Activated naive CD4-positive, alpha-beta T cell treated with anti-CD3 and anti-CD28 coated beads, Interleukin-2, amount 50 U/mL, for 72 hours (primary cell): ENCODE results near the gene PTPRE. TPM values are rescaled to one million over a fixed set of nuclear protein-coding genes. Genes with fewer than 3 reads are reported as not detected.
"Not testable (repeated sequence)": the region's sequence is repeated elsewhere in the genome, so short reads cannot be mapped to it uniquely, and the experiment has no call there.

ENCODE experiments used
- ATAC-seq, 2 donors: fragments of 150-1000 bp; cut with Tn5 transposase; 2 replicates each; pipeline ENCODE4 v1.10.0; 2021; ENCODE audit warnings: mild to moderate bottlenecking in 2 of 2, moderate library complexity in 2 of 2
- DNase-seq, 2 donors: peaks; one replicate each; pipeline ENCODE4 v3.0.0; 2021 to 2022; ENCODE audit warnings: low spot score in 2 of 2
- H3K27ac Mint-ChIP-seq, 2 donors: one replicate each; pipeline ENCODE4 v1.8.0; 2022; ENCODE audit warnings: mild to moderate bottlenecking in 2 of 2, mixed read lengths in 2 of 2
- H3K36me3 Mint-ChIP-seq, 2 donors: one replicate each; pipeline ENCODE4 v1.8.0; 2022; ENCODE audit warnings: mixed read lengths in 2 of 2
- H3K9me3 Mint-ChIP-seq, 2 donors: one replicate each; pipeline ENCODE4 v1.8.0; 2022; ENCODE audit warnings: mixed read lengths in 2 of 2
- total RNA-seq, 2 donors: library from RNA; stranded (reverse); gene quantifications; one replicate each; pipeline ENCODE4 v1.2.3, GENCODE V29; 2022

PTPRE gene
- total RNA-seq, 2 donors from 2014 or later = 28.4 to 55.5 TPM

DNA sequence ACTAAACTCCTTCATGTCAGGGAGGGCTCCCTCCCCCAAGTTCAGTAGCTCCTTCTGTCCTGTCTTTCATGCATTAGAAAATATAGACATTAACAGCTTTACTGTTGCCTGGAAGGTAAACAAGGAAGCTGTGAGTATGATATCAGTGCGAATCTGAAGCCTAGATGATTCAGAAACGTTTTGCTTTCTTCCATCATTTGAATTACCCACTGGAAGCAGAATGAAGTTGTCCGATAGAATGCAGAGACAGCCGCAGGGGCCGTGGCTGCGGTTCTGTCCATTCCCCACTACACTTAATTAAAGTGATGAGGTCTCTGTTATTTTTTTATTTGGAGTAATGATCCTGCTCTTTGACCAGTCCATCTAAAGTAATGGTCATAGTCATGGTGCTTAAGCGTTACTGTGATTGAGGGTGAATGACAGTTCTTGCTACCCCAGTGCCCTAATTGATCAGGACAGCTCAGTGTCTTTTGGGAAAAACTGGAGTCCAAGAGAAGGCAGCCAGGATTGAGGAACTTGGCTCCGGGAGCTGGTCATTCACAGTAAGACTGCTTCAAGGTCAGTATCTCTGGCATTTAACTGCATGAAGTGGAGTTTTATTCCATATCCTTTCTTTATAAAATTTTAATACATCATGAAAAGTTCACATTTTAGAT, 69.9 kb downstream of the PTPRE start:
- H3K27ac Mint-ChIP-seq = no peak overlapping the region
- DNase-seq (no peak), ATAC-seq (no peak)
- peaks cover 0 to 5% of the 10 kb centered on the region in 2 donors for H3K9me3 Mint-ChIP-seq
- peaks cover 0 to 15% of the 10 kb centered on the region in 2 donors for H3K36me3 Mint-ChIP-seq

DNA sequence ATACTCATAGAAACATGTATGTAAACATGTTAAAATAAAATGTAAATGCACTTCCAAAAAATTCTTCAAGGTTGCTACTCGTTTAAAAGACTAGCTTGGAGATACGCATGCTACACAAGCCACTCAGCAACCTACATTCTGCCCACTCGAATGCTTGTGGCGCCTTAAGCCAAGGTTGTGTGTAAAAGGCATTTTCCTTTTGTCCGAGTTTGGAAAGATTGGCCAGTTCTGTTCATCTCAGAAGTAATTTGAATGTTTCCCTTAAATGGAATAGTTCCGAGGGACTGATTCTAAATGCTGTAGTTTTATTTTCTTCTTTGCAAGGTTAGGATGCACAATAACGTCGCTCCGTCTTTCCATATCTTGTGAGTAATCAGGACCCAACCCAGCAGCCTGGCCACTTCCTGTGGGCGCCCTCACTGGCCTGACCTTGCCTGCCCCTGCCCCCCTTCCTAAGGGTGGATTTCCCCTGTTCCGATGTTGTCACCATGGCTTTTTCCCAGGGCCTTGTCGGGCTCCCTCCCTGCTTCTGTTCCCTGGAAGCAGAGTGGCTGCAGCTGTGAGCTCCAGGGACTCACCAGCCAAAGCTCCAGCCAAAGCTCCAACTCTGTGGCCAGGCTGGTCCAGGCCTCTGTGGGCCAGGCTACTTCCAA, 70.6 kb downstream of the PTPRE start:
- ATAC-seq (peak in 1 of 2 donors; percentile 74), DNase-seq (no peak)
- Mint-ChIP-seq H3K9me3 (peaks cover 0 to 5% of the 10 kb centered on the region in 2 donors), H3K36me3 (peaks cover 0 to 15% of the 10 kb centered on the region in 2 donors), H3K27ac (no peak overlapping the region)

DNA sequence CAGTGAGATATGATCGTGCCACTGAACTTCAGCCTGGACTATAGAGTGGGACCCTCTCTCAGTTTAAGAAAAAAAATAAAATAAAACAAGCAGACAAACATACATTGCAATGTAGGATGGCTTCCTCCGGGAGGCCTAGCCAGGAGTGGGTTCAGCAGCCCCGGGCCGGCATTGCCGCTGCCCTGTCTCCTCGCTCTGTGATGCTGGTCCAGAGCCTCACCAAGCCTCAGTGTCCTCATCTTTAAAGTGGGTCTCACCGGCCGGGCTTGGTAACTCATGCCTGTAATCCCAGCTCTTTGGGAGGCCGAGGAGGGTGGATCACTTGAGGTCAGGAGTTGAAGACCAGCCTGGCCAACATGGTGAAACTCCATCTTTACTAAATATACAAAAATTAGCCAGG, 71.6 kb downstream of the PTPRE start:
- peaks cover 0 to 15% of the 10 kb centered on the region in 2 donors for H3K36me3 Mint-ChIP-seq
- ATAC-seq (no peak), DNase-seq (no peak)
- H3K27ac Mint-ChIP-seq = no peak overlapping the region
- peaks cover 0 to 5% of the 10 kb centered on the region in 2 donors for H3K9me3 Mint-ChIP-seq

DNA sequence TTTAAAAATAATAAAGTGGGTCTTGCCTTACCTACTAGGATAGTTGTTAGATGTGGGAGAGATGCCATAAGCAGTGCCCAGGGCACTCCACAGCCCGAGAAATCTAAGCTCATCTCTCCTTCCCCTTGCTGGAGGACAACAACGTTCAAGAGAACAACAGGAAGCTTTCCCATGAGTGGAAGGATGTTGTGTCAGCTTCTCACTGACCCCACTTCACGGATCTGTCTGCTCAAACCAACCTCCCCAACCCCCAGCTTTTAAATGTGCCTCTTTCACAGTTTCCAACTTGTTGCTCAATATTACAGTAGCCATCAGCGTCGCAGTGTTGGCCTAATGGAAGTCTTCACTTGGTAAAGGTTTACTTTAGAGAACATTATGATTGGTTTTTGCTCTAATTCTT, 72.1 kb downstream of the PTPRE start:
- H3K9me3 Mint-ChIP-seq = peaks cover 0 to 5% of the 10 kb centered on the region in 2 donors
- ATAC-seq = no peak
- no peak for DNase-seq
- H3K27ac Mint-ChIP-seq = no peak overlapping the region
- H3K36me3 Mint-ChIP-seq = peaks cover 0 to 15% of the 10 kb centered on the region in 2 donors

DNA sequence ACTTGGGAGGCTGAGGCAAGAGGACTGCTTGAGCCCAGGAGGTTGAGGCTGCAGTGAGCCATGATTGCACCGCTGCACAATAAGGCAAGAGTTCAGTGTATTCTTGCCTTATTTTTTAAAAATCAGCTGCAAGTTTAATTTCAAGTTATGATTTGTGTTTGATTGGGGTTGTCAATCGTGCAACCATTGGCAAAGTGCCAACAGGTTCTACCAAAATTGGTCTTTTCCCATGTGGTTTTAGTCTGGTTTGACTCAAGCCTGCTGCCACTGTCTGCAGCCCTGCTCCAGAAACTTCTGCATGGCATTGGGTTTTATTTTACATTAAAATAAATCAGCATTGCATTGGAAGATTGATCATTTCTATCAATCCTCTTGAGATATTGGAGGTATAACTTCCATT, 72.7 kb downstream of the PTPRE start:
- peaks cover 0 to 6% of the 10 kb centered on the region in 2 donors for H3K9me3 Mint-ChIP-seq
- ATAC-seq (no peak), DNase-seq (no peak)
- peaks cover under 1 to 19% of the 10 kb centered on the region in 2 donors for H3K36me3 Mint-ChIP-seq
- H3K27ac Mint-ChIP-seq = no peak overlapping the region

DNA sequence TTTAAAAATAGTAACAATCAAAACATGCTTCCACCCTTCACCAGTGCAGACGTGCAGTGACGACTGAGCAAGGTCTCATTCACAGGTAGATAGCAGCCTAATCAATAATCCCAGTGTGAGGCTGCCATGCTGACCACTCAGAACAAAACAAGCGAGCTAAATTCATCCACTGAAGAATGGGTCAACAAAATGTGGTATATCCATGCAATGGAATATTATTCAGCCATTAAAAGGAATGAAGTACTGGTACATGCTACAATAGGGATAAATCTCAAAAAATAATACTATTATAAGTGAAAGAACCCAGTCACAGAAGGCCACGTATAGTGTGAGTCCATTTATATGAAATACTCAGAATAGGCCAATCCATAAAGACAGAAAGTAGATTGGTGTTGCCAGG, 74.0 kb downstream of the PTPRE start:
- no peak for ATAC-seq
- H3K36me3 Mint-ChIP-seq = peaks cover 4 to 23% of the 10 kb centered on the region in 2 donors
- H3K27ac Mint-ChIP-seq = no peak overlapping the region

DNA sequence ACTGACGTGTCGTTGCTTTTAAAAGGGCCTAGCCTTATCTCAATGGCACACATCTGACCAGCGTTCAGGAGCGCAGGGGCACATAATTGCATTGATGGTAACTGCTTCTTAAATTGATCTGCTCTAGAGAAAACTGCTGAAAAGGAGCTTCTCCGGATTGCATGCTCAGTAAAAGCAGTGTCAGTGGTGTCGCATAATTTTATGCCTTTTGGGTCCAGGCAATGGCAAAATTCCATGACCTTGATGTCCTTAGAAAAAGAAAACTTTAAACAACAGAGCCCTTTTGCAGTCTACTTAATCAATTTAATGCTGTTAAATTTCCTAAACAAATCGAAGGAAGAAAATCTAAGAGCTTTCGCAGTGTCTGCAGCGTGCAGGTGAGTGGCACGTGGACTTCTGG, 75.7 kb downstream of the PTPRE start:
- ATAC-seq (no peak), DNase-seq (no peak)
- Mint-ChIP-seq H3K9me3 (peaks cover 0 to 9% of the 10 kb centered on the region in 2 donors), H3K36me3 (peaks cover 4 to 23% of the 10 kb centered on the region in 2 donors), H3K27ac (no peak overlapping the region)

More for the DNA sequence above, 74.0 kb downstream of the PTPRE start:
- no peak for DNase-seq
- peaks cover 0 to 9% of the 10 kb centered on the region in 2 donors for H3K9me3 Mint-ChIP-seq

DNA sequence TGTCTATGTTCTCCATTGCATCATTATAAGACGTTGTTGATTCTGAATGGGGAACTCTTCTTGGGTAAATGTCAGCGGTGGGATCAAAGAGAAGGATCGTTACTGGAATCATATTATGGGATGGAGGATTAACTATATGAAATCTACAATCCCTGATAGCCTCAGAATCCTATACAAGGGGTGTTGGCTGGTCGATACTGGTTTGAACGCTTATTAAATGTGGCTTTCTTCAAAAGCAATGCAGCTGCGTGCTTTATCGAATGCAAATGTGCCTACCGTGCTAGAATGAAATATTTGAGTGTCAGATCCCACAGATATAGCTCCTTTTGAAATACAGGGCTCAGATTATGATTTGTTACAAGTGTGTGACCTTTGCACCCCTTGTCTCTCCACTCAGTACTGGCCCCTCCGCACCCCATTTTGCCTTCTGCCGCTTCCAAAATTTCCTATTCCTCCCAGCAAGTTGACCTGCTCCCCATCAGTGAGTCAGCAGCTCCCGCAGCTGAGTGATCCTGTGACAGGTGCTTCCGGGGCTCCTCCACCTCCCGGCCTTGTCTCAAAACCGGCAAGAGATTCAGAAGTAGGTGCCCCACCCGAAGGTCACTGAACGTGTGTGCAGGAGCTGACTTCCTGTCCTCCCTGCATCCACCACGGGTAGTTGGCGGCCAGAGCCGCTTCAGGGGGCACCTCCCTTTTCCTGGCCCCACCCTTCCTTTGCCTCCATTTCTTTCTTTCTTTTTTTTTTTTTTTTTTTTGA, 76.6 kb downstream of the PTPRE start:
- no peak overlapping the region for H3K27ac Mint-ChIP-seq
- H3K9me3 Mint-ChIP-seq = peaks cover 0 to 9% of the 10 kb centered on the region in 2 donors
- no peak for ATAC-seq
- DNase-seq = no peak
- peaks cover 4 to 23% of the 10 kb centered on the region in 2 donors for H3K36me3 Mint-ChIP-seq

DNA sequence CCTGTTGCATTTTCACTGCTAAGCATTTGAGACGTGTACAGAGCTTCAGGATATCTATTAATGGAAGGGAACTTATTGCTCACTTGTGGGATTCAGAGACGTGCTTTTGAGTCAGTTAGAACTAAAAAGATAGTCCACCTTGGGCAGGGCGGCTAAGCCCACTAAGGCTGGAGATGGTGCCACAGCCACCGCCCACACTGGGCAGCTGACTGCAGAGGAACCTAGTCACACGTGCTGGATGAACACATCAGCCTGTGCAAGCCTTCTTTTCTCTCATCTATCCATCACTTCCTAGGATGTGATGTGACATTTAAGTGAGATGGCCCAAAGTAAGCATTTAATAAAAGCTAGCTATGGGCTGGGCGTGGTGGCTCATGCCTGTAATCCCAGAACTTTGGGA, 78.0 kb downstream of the PTPRE start:
- ATAC-seq (no peak), DNase-seq (no peak)
- Mint-ChIP-seq H3K9me3 (peaks cover 0 to 6% of the 10 kb centered on the region in 2 donors), H3K36me3 (peaks cover 4 to 20% of the 10 kb centered on the region in 2 donors), H3K27ac (no peak overlapping the region)

DNA sequence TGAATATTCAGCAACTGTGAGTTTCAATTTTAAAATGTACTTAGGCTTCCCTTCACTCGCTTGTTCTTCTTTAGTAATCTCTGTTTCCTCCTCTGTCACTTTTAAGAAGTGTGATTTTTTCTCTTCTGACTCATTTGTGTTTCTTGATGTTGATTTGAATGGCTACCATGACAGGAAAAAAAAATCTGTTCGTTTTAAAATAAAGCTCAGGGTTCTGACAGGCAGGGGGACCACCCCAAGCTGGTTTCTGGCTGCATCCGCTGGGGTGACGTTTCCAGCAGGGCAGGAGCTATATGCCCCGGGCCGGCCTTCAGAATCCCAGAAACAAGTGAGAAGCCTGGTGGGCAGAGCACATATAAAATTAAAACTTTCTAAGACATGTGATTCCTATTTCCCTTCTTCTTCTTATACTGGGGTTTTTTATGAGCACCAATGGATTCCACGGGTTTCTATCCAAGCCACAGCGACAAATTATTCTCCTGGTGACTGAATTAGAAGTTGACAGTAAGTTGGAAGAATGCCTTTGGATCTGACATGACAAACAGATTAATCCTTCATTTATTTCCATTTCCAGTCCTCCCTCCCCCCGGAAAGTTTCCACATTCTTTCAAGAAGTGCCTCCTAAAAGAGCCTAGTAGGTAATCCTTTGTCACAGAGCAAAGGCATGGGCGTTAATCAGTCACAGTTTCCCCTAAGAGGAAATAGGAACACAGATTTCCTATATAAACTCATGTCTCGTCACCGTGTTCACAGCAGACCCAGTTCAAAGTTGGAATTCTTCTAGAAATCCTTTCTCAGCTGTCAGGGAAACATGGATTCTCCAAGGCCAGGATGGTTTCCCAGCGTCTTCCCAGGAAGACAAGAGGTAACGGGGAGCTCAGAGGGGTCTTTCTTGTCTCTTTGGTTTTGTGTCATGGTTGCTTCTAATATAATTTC, 79.9 kb downstream of the PTPRE start:
- Mint-ChIP-seq H3K27ac (peak overlapping the region; percentile 43 to 81), H3K9me3 (peaks cover 0 to 4% of the 10 kb centered on the region in 2 donors), H3K36me3 (peaks cover 4 to 8% of the 10 kb centered on the region in 2 donors)
- ATAC-seq (peak in 1 of 2 donors; percentile 27), DNase-seq (no peak)

DNA sequence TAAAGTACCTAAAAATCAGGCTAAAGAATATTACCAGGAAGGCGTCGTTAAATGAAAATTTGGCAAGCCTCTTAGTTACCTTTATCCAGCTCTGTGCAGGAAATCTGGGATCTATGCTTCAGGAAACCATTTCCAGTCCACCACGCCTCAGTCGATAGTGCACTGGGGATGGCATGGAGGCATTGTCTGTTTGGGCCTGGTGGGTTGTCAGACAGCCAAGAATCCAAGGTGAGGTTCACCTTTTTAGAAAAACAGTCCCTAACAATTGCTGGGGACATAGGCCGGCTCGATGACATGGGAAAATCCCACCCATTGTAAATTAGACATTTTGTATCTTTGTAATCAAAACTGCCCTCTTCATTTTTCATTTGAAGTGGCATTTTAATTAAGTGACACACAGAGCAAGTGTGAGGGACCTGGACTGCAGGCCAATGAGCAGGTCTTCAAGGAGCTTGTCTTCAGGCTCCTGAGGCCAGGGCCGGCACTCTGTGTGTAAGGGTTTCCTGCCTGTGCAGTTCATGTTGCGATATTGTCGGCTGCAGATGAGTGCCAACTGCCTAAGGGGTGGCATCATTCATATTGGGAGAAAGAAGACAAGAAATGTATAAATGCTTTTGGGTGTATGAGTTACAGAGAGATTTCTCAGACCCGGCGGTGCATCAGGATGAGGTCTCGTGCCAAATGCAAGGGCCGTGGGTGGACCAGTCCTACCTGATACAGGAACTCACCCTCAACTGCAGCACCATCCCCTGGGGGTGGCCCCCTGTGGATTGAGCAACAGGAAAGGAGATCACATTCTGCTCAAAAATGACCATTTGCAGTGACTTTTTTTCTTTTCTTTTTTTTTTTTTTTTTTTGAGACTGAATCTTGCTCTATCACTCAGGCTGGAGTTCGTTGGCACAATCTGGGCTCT, 80.8 kb downstream of the PTPRE start:
- Mint-ChIP-seq H3K9me3 (peaks cover 0 to 4% of the 10 kb centered on the region in 2 donors), H3K27ac (peak overlapping the region; percentile 8 to 43), H3K36me3 (peaks cover 4 to 8% of the 10 kb centered on the region in 2 donors)
- DNase-seq = no peak
- ATAC-seq = no peak

DNA sequence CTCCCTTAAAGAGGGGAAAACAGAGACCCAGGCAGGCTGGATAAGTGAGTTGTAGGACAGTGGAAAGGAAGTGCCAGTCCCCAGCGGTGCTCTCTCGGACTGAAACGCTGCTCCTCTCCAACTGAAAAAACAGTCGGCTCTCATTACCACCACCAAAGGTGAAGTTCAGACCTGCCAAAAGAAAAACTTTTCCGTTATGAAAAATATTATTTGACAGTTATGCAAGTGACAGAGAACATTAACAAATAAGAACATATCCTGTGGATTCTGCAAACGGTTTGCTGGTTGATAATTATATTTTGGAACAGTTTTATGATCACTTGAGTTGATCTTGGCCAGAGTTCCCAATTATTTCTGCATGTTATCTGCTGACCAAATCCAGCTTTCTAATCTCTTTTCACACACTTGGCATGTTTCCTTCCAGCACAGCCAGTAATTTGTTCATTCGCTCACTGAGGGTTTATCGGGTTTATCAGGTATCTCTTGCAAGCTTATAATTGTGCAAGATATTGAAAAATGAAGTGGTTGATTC, 82.6 kb downstream of the PTPRE start:
- ATAC-seq (no peak), DNase-seq (no peak)
- peak overlapping the region in 1 of 2 donors; percentile 86 for H3K27ac Mint-ChIP-seq
- H3K36me3 Mint-ChIP-seq = peaks cover 4% of the 10 kb centered on the region in 2 donors
- H3K9me3 Mint-ChIP-seq = peaks cover 0 to 3% of the 10 kb centered on the region in 2 donors

DNA sequence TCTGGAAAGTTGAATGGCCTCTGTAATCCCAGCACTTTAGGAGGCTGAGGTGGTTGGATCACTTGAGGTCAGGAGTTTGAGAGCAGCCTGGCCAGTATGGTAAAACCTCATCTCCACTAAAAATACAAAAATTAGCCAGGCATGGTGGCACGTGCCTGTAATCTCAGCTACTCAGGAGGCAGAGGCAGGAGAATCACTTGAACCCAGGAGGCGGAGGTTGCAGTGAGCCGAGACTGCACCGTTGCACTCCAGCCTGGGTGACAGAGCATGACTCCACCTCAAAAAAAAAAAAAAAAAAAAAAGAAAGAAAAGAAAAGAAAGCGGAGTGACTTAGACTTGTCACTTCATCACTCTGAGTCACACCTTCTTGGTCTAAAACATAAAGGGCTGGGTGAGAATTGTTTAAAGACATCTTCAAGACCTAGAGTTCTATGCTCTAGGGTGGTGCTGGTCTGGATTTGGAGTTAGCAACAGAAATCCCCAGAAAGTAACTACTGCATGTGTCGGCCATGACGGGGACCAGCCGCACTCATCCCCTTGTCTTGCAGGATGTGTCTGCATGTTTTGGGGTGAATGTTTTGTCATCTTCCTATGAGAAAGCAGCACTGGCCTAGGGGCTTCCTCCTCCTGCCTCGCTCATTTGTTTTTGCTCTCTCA, 83.4 kb downstream of the PTPRE start:
- H3K27ac Mint-ChIP-seq = peak overlapping the region; percentile 86 to 99
- H3K9me3 Mint-ChIP-seq, H3K36me3 Mint-ChIP-seq: not testable (repeated sequence)
- DNase-seq (peak in 1 of 2 donors; percentile 29), ATAC-seq (peak; percentile 82 to 84)

DNA sequence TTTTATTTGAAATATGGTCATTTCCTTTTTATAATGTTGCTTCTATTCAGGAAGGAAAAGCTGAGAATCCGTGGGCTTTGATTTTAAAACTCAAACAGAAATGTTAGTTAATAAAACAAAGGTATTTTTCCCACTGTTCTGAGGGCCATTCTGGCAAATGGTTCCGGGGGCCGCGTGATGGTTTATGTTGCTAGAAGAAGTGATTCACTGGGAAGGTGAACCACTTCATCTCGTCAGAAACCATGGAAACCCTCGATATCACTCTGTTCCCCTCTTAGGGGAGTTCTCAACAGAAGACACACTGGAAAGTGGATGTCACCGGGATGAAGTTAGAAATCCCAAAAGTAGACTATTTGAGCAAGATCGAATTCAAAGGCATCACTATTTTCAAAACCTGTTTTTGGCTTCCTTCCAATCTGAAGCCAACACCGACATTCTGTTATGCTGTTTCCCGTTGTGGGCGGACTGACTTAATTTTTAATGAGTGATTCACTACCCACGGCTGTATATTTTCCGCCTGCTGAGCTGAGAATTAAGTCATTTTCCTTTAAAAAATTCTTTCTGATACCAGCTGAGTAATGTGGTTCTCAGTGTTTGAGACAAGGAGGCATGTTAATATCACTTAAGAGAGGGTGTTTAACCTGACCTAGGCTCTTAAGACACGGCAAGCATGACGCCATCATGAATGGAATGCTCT, 84.1 kb downstream of the PTPRE start:
- Mint-ChIP-seq H3K27ac (peak overlapping the region; percentile 86 to 99), H3K36me3 (no peaks in the 10 kb centered on the region), H3K9me3 (no peaks in the 10 kb centered on the region)
- peak; percentile 77 to 81 for ATAC-seq
- DNase-seq = peak; percentile 59 to 68
